ENCODE measurements around the gene OR1A1. TPM values are rescaled to one million over a fixed set of nuclear protein-coding genes. Genes with fewer than 3 reads are reported as not detected.
"Not testable (repeated sequence)": the region's sequence is repeated elsewhere in the genome, so short reads cannot be mapped to it uniquely, and the experiment has no call there.

OR1A1 gene
- total RNA-seq, 4 donors from 2014 or later, result not detected

DNA sequence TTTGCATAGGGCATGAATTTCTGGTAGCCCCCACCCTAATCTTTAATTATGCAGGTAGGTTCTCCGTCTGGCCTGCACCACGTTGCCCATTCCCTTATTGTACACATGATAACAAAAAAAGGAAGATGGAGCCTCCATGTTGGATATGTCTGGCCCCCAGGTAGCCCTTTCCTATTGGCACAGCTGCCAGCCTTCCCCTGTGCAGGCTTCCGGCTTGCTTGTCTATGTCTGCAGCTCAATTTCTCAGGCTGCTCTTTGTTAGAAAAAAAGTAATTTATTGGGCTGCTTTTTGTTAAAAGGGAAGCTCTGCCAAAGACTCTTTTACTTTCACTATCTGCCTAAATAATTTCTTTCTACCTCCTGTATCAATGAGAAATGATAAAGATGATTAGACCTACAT is 5.5 kb downstream of the OR1A1 start:
- Histone ChIP-seq H3K9me3 (peaks cover 0 to 7% (median 2%) of the 10 kb centered on the region in 4 donors), H3K27ac (replicated peaks in 1 of 4) (no peak overlapping the region), H3K4me1 (no peaks in the 10 kb centered on the region), H3K36me3 (no peaks in the 10 kb centered on the region), H3K4me3 (no peak overlapping the region), H3K27me3 (no peaks in the 10 kb centered on the region)
- intact Hi-C loops (cut with DNase I), result no loop called here
- DNase-seq (ENCODE audit: extremely low spot score), result no peak
- TF ChIP-seq POLR2AphosphoS5 (IDR thresholded peaks at IDR 0.05) (no peak), POLR2A (IDR thresholded peaks at IDR 0.05; ENCODE audit: low read depth) (no peak), EP300 (IDR thresholded peaks at IDR 0.05) (no peak)
- TF ChIP-seq, protein P1, sequence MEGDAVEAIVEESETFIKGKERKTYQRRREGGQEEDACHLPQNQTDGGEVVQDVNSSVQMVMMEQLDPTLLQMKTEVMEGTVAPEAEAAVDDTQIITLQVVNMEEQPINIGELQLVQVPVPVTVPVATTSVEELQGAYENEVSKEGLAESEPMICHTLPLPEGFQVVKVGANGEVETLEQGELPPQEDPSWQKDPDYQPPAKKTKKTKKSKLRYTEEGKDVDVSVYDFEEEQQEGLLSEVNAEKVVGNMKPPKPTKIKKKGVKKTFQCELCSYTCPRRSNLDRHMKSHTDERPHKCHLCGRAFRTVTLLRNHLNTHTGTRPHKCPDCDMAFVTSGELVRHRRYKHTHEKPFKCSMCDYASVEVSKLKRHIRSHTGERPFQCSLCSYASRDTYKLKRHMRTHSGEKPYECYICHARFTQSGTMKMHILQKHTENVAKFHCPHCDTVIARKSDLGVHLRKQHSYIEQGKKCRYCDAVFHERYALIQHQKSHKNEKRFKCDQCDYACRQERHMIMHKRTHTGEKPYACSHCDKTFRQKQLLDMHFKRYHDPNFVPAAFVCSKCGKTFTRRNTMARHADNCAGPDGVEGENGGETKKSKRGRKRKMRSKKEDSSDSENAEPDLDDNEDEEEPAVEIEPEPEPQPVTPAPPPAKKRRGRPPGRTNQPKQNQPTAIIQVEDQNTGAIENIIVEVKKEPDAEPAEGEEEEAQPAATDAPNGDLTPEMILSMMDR (IDR thresholded peaks at IDR 0.05), result no peak
- WGBS, result 86% methylated on average over 3 of the region's 3 CpGs

DNA sequence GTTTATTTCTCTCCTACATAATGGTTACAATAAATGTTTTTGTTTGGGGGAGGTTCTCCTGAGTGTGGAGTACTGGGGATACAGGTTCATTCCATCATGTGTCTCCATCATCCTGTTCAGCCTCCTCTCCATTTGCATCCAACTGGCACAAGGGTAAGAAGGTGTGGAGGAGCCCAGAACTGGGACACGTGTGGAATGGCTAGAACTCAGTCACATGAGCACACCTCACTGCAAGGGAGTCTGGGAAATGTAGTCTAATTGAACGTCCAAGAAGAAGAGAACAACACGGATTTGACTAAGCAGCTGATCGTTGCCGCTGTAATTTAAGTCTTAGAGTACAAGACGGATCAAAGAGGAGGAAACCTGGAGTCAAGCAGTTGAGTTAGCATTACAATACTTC is 6.1 kb downstream of the OR1A1 start:
- WGBS, result 62% methylated on average over 6 of the region's 6 CpGs

DNA sequence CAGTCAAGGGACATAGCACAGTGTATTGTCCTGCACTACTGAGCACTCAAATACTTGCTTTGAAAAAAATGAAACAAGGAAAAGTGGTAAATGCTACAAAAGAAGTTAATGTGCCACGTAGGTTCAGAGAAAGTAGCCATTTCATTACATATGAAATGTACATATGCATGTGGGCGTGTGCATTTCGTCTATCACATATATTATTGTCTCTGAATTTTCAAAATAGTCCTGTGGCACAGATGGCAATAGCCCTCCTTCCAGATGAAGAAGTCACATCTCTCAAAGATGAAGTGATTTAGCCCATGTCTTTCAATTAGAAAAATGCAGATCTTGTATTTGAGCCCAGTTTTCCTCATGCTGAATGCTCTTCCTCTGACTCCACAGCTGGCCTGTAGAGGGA is 12.5 kb downstream of the OR1A1 start:
- H3K27me3 ChIP-seq; intact Hi-C loops (cut with DNase I); H3K4me3 ChIP-seq; H3K36me3 ChIP-seq; DNase-seq (ENCODE audit: extremely low spot score); H3K4me1 ChIP-seq; H3K27ac ChIP-seq (replicated peaks in 1 of 4): not testable (repeated sequence)
- 70% methylated on average over 3 of the region's 3 CpGs for WGBS
- H3K9me3 ChIP-seq, result peaks cover 0 to 12% (median 4%) of the 10 kb centered on the region in 4 donors

More for the DNA sequence above, 6.1 kb downstream of the OR1A1 start:
- H3K27me3 ChIP-seq, result no peaks in the 10 kb centered on the region
- peaks cover 0 to 12% (median 3%) of the 10 kb centered on the region in 4 donors for H3K9me3 ChIP-seq
- H3K36me3 ChIP-seq, result no peaks in the 10 kb centered on the region
- H3K4me3 ChIP-seq, result no peak overlapping the region
- no peak overlapping the region for H3K27ac ChIP-seq (replicated peaks in 1 of 4)
- no peak for DNase-seq (ENCODE audit: extremely low spot score)
- TF ChIP-seq POLR2A (IDR thresholded peaks at IDR 0.05; ENCODE audit: low read depth), result no peak
- TF ChIP-seq EP300 (IDR thresholded peaks at IDR 0.05), result no peak
- no peak for TF ChIP-seq POLR2AphosphoS5 (IDR thresholded peaks at IDR 0.05)
- TF ChIP-seq, protein P1 (IDR thresholded peaks at IDR 0.05), result no peak
- H3K4me1 ChIP-seq, result no peaks in the 10 kb centered on the region
- intact Hi-C loops (cut with DNase I), result no loop called here

DNA sequence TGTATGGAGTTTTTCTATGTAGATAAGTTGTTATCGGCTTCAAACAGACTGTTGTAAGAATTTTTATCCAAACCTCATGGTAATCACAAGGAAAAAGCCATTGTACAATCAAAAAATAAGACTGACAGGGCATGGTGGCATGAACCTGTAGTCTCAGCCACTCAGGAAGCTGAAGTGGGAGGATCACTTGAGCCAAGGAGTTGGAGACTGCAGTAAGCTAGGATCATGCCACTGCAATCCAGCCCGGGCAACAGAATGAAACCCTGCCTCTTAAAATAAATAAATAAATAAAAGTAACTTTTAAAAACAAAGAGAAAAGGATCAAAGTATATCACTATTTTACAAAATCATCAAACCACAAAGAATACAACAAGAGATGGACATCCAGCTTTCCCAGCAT is 14.4 kb downstream of the OR1A1 start:
- intact Hi-C loops (cut with DNase I), result no loop called here
- Histone ChIP-seq H3K9me3 (peaks cover 0 to 10% (median 3%) of the 10 kb centered on the region in 4 donors), H3K4me3 (no peak overlapping the region), H3K4me1 (no peaks in the 10 kb centered on the region), H3K36me3 (no peaks in the 10 kb centered on the region), H3K27me3 (no peaks in the 10 kb centered on the region), H3K27ac (replicated peaks in 1 of 4) (no peak overlapping the region)
- no peak for TF ChIP-seq POLR2AphosphoS5 (IDR thresholded peaks at IDR 0.05)
- no peak for TF ChIP-seq POLR2A (IDR thresholded peaks at IDR 0.05; ENCODE audit: low read depth)
- TF ChIP-seq, protein P1 (IDR thresholded peaks at IDR 0.05), result no peak
- no peak for TF ChIP-seq EP300 (IDR thresholded peaks at IDR 0.05)
- 73% methylated on average over 2 of the region's 2 CpGs for WGBS
- DNase-seq (ENCODE audit: extremely low spot score), result peak; percentile 62

DNA sequence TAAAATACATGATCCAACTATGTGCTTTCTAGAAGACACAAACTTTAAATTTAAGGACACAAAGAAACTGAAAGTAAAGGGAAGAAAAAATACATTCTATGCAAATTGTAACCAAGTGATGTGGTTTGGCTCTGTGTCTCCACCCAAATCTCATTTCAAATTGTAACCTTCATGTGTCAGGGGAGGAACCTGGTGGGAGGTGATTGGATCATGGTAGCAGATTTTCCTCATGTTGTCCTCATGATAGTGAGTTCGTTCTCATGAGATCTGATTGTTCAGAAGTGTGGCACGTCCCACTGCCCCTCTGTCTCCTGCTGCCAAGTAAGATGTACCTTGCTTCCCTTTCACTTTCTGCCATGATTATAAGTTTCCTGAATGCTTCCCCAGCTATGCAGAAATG is 15.0 kb downstream of the OR1A1 start:
- H3K4me3 ChIP-seq, result no peak overlapping the region
- H3K4me1 ChIP-seq, result no peaks in the 10 kb centered on the region
- no peaks in the 10 kb centered on the region for H3K36me3 ChIP-seq
- 52% methylated on average over 2 of the region's 2 CpGs for WGBS
- DNase-seq (ENCODE audit: extremely low spot score), result no peak
- intact Hi-C loops (cut with DNase I), result no loop called here
- H3K9me3 ChIP-seq, result peaks cover 0 to 5% (median 2%) of the 10 kb centered on the region in 4 donors
- H3K27ac ChIP-seq (replicated peaks in 1 of 4), result no peak overlapping the region
- no peaks in the 10 kb centered on the region for H3K27me3 ChIP-seq
- TF ChIP-seq POLR2A (IDR thresholded peaks at IDR 0.05; ENCODE audit: low read depth) (no peak), EP300 (IDR thresholded peaks at IDR 0.05) (no peak), POLR2AphosphoS5 (IDR thresholded peaks at IDR 0.05) (no peak)
- TF ChIP-seq, protein P1 (IDR thresholded peaks at IDR 0.05), result no peak

DNA sequence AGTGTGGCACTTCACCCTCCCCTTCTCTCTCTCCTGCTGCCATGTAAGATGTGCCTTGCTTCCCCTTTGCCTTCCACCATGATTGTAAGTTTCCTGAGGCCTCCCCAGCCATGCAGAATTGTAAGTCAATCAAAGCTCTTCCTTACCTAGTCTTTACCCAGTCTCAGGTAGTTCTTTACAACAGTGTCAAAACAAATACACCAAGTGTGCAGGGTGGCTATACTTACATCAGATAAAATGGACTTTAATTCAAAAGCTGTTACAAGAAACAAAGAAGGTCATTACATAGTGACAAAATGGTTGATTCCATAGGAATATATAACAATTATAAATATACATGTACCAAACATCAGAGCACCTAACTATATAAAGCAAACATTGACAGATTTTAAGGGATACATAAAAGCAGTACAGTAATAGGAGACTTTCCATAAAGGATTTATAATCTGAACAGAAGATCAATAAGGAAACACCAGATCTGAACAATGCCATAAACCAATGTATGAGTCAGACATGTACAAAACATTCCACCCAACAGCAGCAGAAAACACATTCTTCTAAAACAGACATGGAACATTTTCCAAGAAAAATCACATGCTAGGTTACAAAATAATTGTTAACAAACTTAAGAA is 17.4 kb downstream of the OR1A1 start:
- H3K27me3 ChIP-seq; DNase-seq (ENCODE audit: extremely low spot score); intact Hi-C loops (cut with DNase I); H3K36me3 ChIP-seq; H3K4me1 ChIP-seq; H3K4me3 ChIP-seq; H3K9me3 ChIP-seq; H3K27ac ChIP-seq (replicated peaks in 1 of 4): not testable (repeated sequence)

DNA sequence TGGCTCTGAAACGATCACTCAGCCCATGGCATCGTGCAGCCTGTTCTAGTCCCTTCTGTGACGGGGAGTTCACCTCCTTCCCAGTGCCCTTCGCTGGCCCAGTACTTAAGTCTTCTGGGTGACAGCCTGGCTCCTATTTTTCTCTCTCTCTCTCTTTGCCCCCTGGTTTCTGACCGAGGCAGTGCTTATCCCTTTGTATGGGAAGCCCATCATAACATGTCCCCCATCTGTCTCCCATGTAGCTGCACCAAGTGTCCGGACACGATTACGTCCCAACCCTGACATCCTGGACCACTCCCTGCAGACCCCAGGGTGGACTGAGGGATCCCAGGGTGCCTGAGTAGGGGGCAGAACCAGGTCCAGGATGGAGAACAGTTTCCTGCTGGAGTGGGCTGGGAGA is 24.8 kb downstream of the OR1A1 start:
- H3K4me1 ChIP-seq; H3K27me3 ChIP-seq; H3K9me3 ChIP-seq; intact Hi-C loops (cut with DNase I); H3K4me3 ChIP-seq; H3K27ac ChIP-seq (replicated peaks in 1 of 4); H3K36me3 ChIP-seq: not testable (repeated sequence)
- WGBS, result 85% methylated on average over 7 of the region's 8 CpGs
- peak; percentile 66 for DNase-seq (ENCODE audit: extremely low spot score)

DNA sequence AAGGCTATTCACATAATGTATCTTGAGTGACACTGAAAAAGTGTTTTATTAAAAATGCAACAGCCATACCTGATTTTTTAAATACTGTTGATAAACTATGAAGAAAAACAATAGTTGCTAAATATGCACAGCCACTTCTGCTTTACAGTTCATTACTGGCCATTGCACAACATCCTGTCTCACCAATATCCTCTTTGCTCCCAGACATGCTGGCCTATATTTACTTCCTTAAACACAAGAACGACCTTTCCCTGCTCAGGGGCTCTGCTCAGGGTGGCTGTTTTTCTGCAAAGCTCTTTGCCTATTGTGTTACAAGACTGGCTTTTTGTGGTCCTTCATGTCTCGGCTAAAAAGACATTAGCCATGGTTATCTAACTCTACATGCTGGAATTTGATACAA is 31.2 kb downstream of the OR1A1 start:
- H3K27ac ChIP-seq (replicated peaks in 1 of 4); H3K9me3 ChIP-seq; H3K4me1 ChIP-seq; H3K4me3 ChIP-seq; H3K36me3 ChIP-seq; intact Hi-C loops (cut with DNase I); DNase-seq (ENCODE audit: extremely low spot score); H3K27me3 ChIP-seq: not testable (repeated sequence)
- 43% methylated on average over 2 of the region's 2 CpGs for WGBS
